SIG-M5 (cell line): ENCODE measurements around the gene ACTN3.
"Not testable (repeated sequence)": the region's sequence is repeated elsewhere in the genome, so short reads cannot be mapped to it uniquely, and the experiment has no call there.

Experiments used
- DNase-seq: peaks from one replicate; lab custom pipeline; 2025; lab: John Stamatoyannopoulos, UW

ACTN3 gene

DNA sequence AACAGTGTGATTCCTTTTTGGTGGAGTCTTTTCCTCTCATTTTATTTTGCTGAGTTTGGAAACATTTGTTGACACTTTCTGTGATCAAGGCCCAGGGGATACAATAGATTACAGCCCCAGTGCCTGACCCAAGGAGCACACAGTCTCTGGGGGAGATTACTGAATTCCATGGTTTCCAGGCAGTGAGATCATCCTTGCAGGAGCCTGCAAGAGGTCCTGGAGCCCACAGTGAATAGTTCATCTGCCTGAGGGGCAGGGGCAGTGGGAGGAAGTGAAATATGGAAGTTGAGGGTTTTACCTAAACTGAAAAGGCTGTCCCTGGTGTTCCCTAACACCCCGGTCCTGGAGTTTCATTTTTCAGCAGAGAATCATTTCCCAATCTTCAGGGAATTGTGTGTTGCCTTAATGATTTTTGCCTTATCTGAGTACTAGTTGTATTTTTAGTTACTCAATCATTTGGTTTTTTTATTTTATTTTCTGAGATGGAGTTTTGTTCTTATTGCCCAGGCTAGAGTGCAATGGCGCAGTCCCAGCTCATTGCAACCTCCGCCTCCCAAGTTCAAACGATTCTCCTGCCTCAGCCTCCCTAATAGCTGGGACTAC is 54.0 kb downstream of the ACTN3 start:
- no peak for DNase-seq

DNA sequence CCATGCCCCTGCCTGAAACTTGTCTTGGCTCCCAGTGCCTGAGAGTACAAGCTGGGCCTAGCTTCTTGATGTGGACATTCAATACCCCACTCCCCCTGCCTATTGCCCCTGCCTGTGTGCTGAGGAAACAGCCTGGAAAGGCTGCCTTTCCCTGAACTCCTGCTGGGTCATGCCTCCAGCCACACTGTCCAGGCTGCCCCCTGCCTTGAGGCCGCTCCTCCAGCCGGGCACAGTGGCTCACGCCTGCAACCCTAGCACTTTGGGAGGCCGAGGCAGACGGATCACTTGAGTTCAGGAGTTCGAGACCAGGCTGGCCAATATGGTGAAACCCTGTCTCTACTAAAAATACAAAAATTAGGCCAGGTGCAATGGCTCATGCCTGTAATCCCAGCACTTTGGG is 56.4 kb downstream of the ACTN3 start:
- no peak for DNase-seq

DNA sequence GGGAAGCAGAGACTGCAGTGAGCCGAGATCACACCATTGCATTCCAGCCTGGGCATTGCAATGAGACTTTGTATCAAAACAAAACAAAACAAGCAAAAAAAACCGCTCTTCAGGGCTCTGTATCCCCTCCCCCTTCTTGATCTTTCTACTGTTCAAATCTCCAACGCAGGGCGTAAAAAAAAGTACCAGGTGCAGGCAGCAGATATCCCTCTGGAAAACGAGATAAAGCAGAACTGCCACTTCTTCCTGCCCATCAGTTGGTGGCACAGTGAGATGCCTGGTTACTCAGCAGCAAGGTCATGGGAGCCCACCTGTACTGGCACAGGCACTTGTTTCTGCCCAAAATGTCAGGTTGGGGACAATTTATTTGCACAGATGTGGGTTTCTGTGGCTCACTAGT is 57.5 kb downstream of the ACTN3 start:
- DNase-seq = no peak

DNA sequence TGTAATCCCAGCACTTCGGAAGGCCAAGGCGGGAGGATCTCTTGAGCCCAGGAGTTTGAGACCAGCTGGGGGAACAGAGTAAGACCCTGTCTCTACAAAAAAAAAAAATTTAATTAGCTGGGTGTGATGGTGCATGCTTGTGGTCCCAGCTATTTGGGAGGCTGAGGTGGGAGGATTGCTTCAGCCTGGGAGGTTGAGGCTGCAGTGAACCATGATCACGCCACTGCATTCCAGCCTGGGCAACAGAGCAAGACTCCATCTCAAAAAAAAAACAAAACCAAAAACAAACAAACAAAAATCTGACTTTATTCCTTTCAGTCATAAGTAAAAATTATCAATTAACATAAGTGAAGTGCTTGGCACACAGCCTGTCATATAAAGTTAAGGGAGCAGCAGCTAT is 59.9 kb downstream of the ACTN3 start:
- not testable (repeated sequence) for DNase-seq

DNA sequence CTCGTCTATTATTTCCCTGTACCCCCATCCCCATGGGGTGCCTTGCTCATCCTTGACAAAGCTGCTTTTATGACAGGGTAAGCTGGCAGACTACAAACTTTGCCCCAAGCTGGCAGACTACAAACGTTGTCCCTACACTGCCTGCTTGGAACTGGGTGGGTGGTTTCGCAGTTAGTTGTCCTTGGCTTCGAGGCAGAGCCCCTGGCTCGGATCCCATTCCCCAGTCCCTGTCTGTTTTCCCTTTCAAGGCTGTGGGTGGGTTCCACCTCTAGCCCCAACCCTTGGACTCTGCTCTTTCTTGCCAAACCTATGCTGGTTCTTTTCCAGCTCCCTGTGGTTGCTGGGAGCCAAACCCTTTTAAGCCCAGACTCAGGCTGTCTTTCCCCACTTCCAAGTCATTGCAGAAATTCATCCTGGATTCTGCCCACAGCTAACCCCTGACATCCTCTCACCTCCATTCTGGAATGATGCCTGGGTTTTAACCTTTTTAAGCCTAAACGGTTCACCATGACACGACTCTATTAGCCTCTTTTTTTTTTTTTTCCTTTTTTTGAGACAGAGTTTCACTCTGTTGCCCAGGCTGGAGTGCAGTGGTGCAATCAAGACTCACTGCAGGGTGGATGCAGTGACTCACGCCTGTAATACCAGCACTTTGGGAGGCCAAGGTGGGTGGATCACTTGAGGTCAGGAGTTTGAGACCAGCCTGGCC is 60.6 kb downstream of the ACTN3 start:
- DNase-seq = no peak

DNA sequence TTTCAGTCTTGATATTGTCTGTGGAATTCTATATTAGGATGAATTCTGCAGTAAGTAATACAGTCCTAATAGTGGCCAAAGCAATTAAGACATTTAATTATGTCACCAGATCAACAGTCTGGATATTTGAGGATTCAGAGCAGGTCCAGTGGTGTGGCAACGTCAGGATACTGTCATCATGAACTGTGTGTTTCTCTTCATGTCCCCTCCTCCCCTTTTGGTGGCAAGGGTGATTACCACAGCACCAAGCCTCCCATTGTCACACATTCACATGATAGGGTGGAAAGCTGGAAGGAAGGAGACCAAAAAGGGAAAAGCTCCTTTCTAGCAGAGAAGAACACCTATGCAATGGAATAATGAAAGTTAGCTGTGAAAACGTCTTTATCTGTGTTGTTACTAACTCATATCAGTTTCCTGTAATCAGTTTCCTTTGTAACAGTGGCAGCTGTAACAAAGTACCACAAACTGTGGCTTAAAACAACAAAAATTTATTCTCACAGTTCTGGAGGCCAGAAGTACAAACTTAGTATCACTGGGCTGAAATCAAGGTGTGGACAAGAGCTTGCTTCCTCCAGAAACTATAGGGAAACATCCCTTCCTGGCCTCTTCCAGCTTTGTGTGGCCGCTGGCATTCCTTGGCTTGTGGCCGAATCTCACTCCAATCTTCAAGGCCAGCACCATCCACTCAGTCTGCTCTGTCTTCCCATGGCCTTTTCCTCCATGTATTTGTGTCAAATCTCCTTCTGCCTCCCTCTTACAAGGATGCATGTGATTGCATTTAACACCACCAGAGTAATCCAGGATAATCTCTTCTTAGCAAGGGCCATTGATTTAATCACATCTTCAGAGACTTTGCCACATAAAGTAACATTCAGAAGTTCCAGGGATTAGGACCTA is 63.3 kb downstream of the ACTN3 start:
- no peak for DNase-seq

DNA sequence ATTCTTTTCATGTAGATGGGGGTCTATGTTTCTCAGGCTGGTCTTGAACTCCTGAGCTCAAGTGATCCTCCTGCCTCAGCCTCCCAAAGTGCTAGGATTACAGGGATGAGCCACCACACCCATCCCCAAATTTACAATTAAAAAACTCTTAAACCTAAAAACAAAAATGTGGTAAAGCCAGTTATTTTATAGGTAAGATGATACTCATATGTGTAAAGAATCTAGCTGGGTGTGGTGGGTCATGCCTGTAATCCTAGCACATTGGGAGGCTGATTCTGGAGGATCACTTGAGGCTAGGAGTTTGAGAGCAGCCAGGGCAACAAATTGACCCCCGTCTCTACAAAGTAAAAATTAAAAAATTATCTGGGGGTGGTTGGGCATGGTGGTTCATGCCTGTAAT is 65.8 kb downstream of the ACTN3 start:
- no peak for DNase-seq
